ENCODE measurements around the gene CKB.

Gene CKB

GRCh38 chr14:103521951-103522563, 573 bp downstream of the CKB start:
- no peak for TF ChIP-seq CTCF (IDR thresholded peaks at IDR 0.05)

DNA sequence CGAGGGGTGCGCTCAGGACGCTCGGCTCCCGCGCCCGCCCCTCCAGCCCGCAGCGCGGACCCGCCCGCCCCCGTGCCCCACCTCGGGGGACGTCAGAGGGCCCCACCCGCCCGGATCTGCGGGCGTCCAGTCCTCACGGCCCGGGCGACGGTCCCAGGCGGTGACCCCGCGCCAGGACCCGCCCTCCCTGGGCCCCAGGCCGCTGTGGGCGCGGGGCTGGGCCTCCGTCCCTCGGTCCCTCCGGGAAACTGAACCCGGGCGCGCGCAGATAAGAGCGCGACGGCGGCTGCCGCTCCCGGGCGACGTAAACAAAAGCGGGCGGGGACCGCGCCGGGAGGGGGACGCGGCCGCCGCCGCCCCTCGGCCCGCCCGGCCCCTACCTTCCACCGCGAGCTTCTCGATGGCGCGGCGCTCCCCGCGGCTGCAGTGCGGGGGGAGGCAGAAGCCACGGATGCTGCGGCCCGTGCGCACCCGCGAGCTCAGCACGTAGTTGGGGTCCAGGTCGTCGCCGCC, 1.1 kb downstream of the CKB start:
- TF ChIP-seq CTCF (IDR thresholded peaks at IDR 0.05) = no peak

GRCh38 chr14:103520657-103521437, 1.8 kb downstream of the CKB start:
- TF ChIP-seq CTCF (IDR thresholded peaks at IDR 0.05) = peak; percentile 66

DNA sequence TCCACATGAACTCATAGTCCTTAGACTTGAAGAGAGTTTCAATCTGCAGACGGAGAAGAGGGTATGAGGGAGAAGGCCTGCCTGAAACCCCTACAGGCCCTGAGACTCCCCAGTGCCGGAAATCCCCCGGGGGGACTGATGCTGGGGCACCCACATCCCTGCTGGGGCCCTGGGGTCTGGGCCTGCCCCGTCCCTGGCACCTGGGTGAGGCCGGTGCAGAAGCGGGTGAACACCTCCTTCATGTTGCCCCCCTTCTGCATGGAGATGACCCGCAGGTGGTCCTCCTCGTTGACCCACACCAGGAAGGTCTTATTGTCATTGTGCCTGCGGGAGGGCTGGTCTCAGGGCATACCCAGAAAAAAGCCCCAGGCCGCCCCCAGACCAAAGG, 2.4 kb downstream of the CKB start:
- TF ChIP-seq CTCF (IDR thresholded peaks at IDR 0.05) = no peak

GRCh38 chr14:103519837-103520212, 2.8 kb downstream of the CKB start:
- TF ChIP-seq CTCF (IDR thresholded peaks at IDR 0.05) = no peak

DNA sequence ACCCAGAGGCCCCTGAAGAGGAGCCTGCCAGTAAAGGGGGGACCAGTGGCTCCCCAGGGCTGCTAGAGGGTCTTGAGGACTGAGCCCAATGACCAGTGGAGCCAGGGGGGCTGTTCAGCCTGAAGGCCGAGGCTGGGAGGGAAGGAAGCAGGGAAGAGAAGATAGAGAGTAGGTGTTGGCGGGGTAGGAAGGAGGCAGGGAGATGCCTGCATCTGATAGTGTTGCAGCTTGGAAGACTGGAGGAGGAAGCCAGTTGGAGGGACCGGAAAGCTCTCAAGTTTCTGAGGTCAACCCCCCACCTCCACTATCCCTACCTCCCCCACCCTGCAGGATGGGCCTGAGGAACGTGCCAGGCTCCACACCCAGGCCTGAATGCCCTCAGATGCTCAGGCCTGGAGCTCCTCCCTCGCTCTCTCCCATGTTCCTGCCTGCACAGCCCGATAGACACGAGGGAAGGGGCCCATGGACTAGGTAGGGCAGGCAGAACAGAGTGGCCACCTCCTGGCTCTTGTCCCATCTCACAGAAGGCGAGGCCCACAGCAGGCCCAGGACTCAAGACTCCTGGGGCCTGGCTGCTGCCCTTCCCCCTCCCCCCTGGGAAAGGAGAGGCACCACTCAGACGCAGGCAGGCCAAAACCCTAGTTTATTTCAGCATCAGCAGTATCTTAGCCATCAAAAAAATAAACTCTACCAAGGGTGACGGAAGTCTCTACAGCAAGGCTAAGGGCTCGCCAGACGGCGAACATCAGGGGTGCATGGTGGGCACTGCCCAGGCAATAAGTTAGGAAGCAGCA, 3.4 kb downstream of the CKB start:
- no peak for TF ChIP-seq CTCF (IDR thresholded peaks at IDR 0.05)

GRCh38 chr14:103518422-103519042, 4.1 kb downstream of the CKB start:
- TF ChIP-seq CTCF (IDR thresholded peaks at IDR 0.05) = peak; percentile 97
